HG03175 (cell line): Measurements from ENCODE around the gene ORAI1.

Source experiments
- ATAC-seq: cut with Tn5 transposase; IDR thresholded peaks from one replicate; pipeline ENCODE4 v1.9.1; 2021; ENCODE audit warnings: mild to moderate bottlenecking, moderate library complexity; ENCODE audit not compliant: unreplicated experiment

Gene ORAI1

DNA sequence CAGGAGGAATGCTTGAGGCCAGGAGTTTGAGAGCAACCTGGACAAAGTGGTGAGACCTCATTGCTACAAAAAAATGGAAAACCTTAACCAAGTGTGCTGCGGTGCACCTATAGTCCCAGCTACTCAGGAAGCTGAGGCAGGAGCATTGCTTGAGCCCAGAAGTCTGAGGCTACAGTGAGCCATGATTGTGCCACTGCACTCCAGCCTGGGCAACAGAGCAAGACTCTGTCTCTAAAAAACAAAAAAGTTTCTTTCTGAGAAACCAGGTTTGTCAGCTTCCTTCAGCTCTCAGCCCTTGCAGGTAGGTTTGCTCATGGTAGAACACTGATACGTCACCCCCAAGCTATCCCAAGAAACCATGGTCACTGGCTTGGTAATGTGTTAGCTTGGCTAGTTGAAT is 63.1 kb downstream of the ORAI1 start:
- ATAC-seq, result no peak
